H9 (cell line): ENCODE results near the gene LDB2. TPM values are rescaled to one million over a fixed set of nuclear protein-coding genes. Genes with fewer than 3 reads are reported as not detected.

ENCODE experiments used
- DNase-seq: peaks from one replicate; pipeline ENCODE4 v3.0.0-alpha.2; 2017
- H2AFZ ChIP-seq: one replicate; pipeline ENCODE4 v1.6.1; 2013; ENCODE audit warnings: mild to moderate bottlenecking, low read length, control low read depth, moderate library complexity
- H2AK5ac ChIP-seq: 2 replicates; pipeline ENCODE4 v1.6.1; 2013; ENCODE audit warnings: low read length, control low read depth, mixed read lengths; ENCODE audit not compliant: insufficient read length
- H2BK120ac ChIP-seq: one replicate; pipeline ENCODE4 v1.6.1; 2013; ENCODE audit warnings: low read depth, mild to moderate bottlenecking, low read length, control low read depth, inconsistent platforms; ENCODE audit not compliant: poor library complexity, severe bottlenecking
- H2BK12ac ChIP-seq: 2 replicates; pipeline ENCODE4 v1.6.1; 2013; ENCODE audit warnings: low read length, control low read depth, mixed read lengths, low read depth; ENCODE audit not compliant: insufficient read length
- H2BK15ac ChIP-seq: 2 replicates; pipeline ENCODE4 v1.6.1; 2013; ENCODE audit warnings: low read depth, low read length, control low read depth
- H2BK20ac ChIP-seq: one replicate; pipeline ENCODE4 v1.6.1; 2013; ENCODE audit warnings: low read depth, mild to moderate bottlenecking, low read length, control low read depth, inconsistent platforms; ENCODE audit not compliant: poor library complexity, severe bottlenecking
- H2BK5ac ChIP-seq: 2 replicates; pipeline ENCODE4 v1.6.1; 2013; ENCODE audit warnings: low read length, control low read depth, mixed read lengths; ENCODE audit not compliant: insufficient read length
- H3K14ac ChIP-seq: 2 replicates; pipeline ENCODE4 v1.6.1; 2013; ENCODE audit warnings: low read length, control low read depth; ENCODE audit not compliant: insufficient read depth
- H3K18ac ChIP-seq: 2 replicates; pipeline ENCODE4 v1.6.1; 2013; ENCODE audit warnings: low read depth, mild to moderate bottlenecking, mixed read lengths, low read length, control low read depth; ENCODE audit not compliant: insufficient read length
- H3K23ac ChIP-seq: 2 replicates; pipeline ENCODE4 v1.6.1; 2013; ENCODE audit warnings: low read length, control low read depth, mixed read lengths, low read depth; ENCODE audit not compliant: insufficient read length
- H3K23me2 ChIP-seq: 2 replicates; pipeline ENCODE4 v1.6.1; 2013; ENCODE audit warnings: low read depth, mild to moderate bottlenecking, mixed read lengths, low read length, control low read depth; ENCODE audit not compliant: insufficient read length, poor library complexity, severe bottlenecking
- H3K27ac ChIP-seq: 2 replicates; pipeline ENCODE4 v1.5.1; 2013; ENCODE audit warnings: low read length, control low read depth, mixed read lengths, low read depth; ENCODE audit not compliant: insufficient read length
- H3K27me3 ChIP-seq: 2 replicates; pipeline ENCODE4 v1.6.1; 2013; ENCODE audit warnings: low read length, control low read depth, inconsistent platforms; ENCODE audit not compliant: insufficient read depth
- H3K4ac ChIP-seq: 2 replicates; pipeline ENCODE4 v1.6.1; 2013; ENCODE audit warnings: low read depth, mild to moderate bottlenecking, control low read depth, inconsistent platforms, low read length, moderate library complexity
- H3K4me1 ChIP-seq: 2 replicates; pipeline ENCODE4 v1.6.1; 2013; ENCODE audit warnings: low read length, control low read depth, inconsistent platforms; ENCODE audit not compliant: insufficient read depth
- H3K4me2 ChIP-seq: 2 replicates; pipeline ENCODE4 v1.6.1; 2013; ENCODE audit warnings: low read length, control low read depth, mixed read lengths; ENCODE audit not compliant: insufficient read length, insufficient read depth
- H3K56ac ChIP-seq: 2 replicates; pipeline ENCODE4 v1.6.1; 2013; ENCODE audit warnings: low read depth, mild to moderate bottlenecking, mixed read lengths, low read length, control low read depth; ENCODE audit not compliant: insufficient read length
- H3K79me1 ChIP-seq: 2 replicates; pipeline ENCODE4 v1.6.1; 2013; ENCODE audit warnings: low read depth, mild to moderate bottlenecking, moderate library complexity, low read length, control low read depth, inconsistent platforms; ENCODE audit not compliant: insufficient read depth, poor library complexity, severe bottlenecking
- H3K79me2 ChIP-seq: 2 replicates; pipeline ENCODE4 v1.6.1; 2013; ENCODE audit warnings: low read length, control low read depth, inconsistent platforms; ENCODE audit not compliant: insufficient read depth
- H3K9ac ChIP-seq: 2 replicates; pipeline ENCODE4 v1.6.1; 2013; ENCODE audit warnings: low read length, control low read depth, mixed read lengths; ENCODE audit not compliant: insufficient read length; ENCODE audit errors: extremely low read depth
- H3K9me3 ChIP-seq: one replicate; pipeline ENCODE4 v1.6.1; 2013; ENCODE audit warnings: low read depth, low read length, inconsistent platforms; ENCODE audit not compliant: control insufficient read depth
- H3T11ph ChIP-seq: one replicate; pipeline ENCODE4 v1.6.1; 2013; ENCODE audit warnings: mild to moderate bottlenecking, low read length, control low read depth, inconsistent platforms
- H4K20me1 ChIP-seq: one replicate; pipeline ENCODE4 v1.6.1; 2013; ENCODE audit not compliant: control insufficient read depth, insufficient read length, insufficient read depth
- H4K5ac ChIP-seq: 2 replicates; pipeline ENCODE4 v1.6.1; 2013; ENCODE audit warnings: low read depth, mild to moderate bottlenecking, mixed read lengths, low read length, control low read depth; ENCODE audit not compliant: insufficient read length
- H4K8ac ChIP-seq: replicated peaks from 2 replicates; pipeline ENCODE4 v1.6.1; 2013; ENCODE audit warnings: low read length, control low read depth, mixed read lengths, low read depth; ENCODE audit not compliant: insufficient read length
- H4K91ac ChIP-seq: 2 replicates; pipeline ENCODE4 v1.6.1; 2013; ENCODE audit warnings: low read depth, mild to moderate bottlenecking, moderate library complexity, mixed read lengths, low read length, control low read depth; ENCODE audit not compliant: insufficient read length
- H3K27ac Mint-ChIP-seq, 3 experiments: 2 replicates in 2 of 3; 3 replicates in 1 of 3; pipeline ENCODE4 v1.8.0; 2020 to 2021; ENCODE audit warnings: mixed read lengths in 3 of 3, mild to moderate bottlenecking in 1 of 3, moderate library complexity in 1 of 3
- H3K27me3 Mint-ChIP-seq: 2 replicates; pipeline ENCODE4 v1.8.0; 2021; ENCODE audit warnings: low read depth, mild to moderate bottlenecking, moderate library complexity, mixed read lengths
- H3K36me3 Mint-ChIP-seq, 3 experiments: 2 replicates in 2 of 3; 3 replicates in 1 of 3; pipeline ENCODE4 v1.8.0; 2020 to 2021; ENCODE audit warnings: low read depth in 3 of 3, mixed read lengths in 3 of 3; ENCODE audit not compliant: insufficient read depth in 1 of 3
- H3K4me1 Mint-ChIP-seq, 2 experiments: 2 replicates each; pipeline ENCODE4 v1.8.0; 2020; ENCODE audit warnings: mixed read lengths in 2 of 2
- H3K4me3 Mint-ChIP-seq, 2 experiments: 2 replicates in 1 of 2; 3 replicates in 1 of 2; pipeline ENCODE4 v1.8.0; 2020 to 2021; ENCODE audit warnings: mild to moderate bottlenecking in 2 of 2, mixed read lengths in 2 of 2, moderate library complexity in 1 of 2
- H3K9me3 Mint-ChIP-seq, 2 experiments: 2 replicates in 1 of 2; 3 replicates in 1 of 2; pipeline ENCODE4 v1.8.0; 2020; ENCODE audit warnings: mild to moderate bottlenecking in 2 of 2, mixed read lengths in 2 of 2, moderate library complexity in 1 of 2
- WGBS: extraction: QIAGEN DNeasy Blood & Tissue Kit; methylation state at CpG from one replicate; pipeline ENCODE4 v1.1.7; 2013; ENCODE audit warnings: missing lambda C conversion rate, low lambda C conversion rate, mixed read lengths; ENCODE audit not compliant: insufficient read length; ENCODE audit errors: extremely low coverage; 5-methylcytosine and 5-hydroxymethylcytosine counted together
- total RNA-seq: library from RNA; stranded (reverse); gene quantifications from 2 replicates; pipeline ENCODE4 v1.2.1, GENCODE V29; 2021
- TF ChIP-seq, protein P1 (sequence below): fragments of 200-600 bp; sonication (generic); conservative IDR thresholded peaks from 3 replicates; pipeline ENCODE4 v1.8.0; 2021; ENCODE audit warnings: antibody characterized with exemption, mild to moderate bottlenecking

LDB2 gene
- total RNA-seq, 1 experiment from 2014 or later, result 22.5 TPM

- WGBS, result no CpG with 5 or more reads among the region's 4 CpGs
- Histone ChIP-seq H3K79me1 (no peaks in the 10 kb centered on the region), H3K23ac (no peak overlapping the region), H3K4me2 (no peak overlapping the region), H3K18ac (no peak overlapping the region), H3K9me3 (no peaks in the 10 kb centered on the region), H3K14ac (no peak overlapping the region), H2AK5ac (no peak overlapping the region), H3K4me1 (no peaks in the 10 kb centered on the region), H4K5ac (no peak overlapping the region), H4K20me1 (no peaks in the 10 kb centered on the region), H3K56ac (no peak overlapping the region), H3K79me2 (no peaks in the 10 kb centered on the region; the same call in 1 of the 2 replicates), H3K23me2 (no peaks in the 10 kb centered on the region), H3T11ph (no peak overlapping the region), H4K91ac (no peak overlapping the region), H3K27ac (no peak overlapping the region), H3K9ac (no peak overlapping the region), H2BK120ac (no peak overlapping the region), H2AFZ (no peak overlapping the region), H2BK12ac (no peak overlapping the region), H3K4ac (no peak overlapping the region), H4K8ac (no peak overlapping the region), H2BK5ac (no peak overlapping the region), H2BK15ac (no peak overlapping the region), H2BK20ac (no peak overlapping the region), H3K27me3 (no peaks in the 10 kb centered on the region; the same call in 1 of the 2 replicates)
- no peaks in the 10 kb centered on the region for H3K9me3 Mint-ChIP-seq
- no peaks in the 10 kb centered on the region; the same call in 1 of the 2 replicates for H3K27me3 Mint-ChIP-seq
- no peak overlapping the region for H3K27ac Mint-ChIP-seq
- no peak overlapping the region for H3K4me3 Mint-ChIP-seq
- DNase-seq, result no peak
- H3K36me3 Mint-ChIP-seq, result peaks cover 0 to 5% (median 4%) of the 10 kb centered on the region in 3 experiments; a peak in 3 of 7 replicates
- peaks cover 18 to 20% of the 10 kb centered on the region in 2 experiments for H3K4me1 Mint-ChIP-seq
- TF ChIP-seq, protein P1, sequence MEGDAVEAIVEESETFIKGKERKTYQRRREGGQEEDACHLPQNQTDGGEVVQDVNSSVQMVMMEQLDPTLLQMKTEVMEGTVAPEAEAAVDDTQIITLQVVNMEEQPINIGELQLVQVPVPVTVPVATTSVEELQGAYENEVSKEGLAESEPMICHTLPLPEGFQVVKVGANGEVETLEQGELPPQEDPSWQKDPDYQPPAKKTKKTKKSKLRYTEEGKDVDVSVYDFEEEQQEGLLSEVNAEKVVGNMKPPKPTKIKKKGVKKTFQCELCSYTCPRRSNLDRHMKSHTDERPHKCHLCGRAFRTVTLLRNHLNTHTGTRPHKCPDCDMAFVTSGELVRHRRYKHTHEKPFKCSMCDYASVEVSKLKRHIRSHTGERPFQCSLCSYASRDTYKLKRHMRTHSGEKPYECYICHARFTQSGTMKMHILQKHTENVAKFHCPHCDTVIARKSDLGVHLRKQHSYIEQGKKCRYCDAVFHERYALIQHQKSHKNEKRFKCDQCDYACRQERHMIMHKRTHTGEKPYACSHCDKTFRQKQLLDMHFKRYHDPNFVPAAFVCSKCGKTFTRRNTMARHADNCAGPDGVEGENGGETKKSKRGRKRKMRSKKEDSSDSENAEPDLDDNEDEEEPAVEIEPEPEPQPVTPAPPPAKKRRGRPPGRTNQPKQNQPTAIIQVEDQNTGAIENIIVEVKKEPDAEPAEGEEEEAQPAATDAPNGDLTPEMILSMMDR, result no peak
These were observed 307.6 kb downstream of the LDB2 start for GRCh38 chr4:16590797-16591196.
